Large intestine (tissue), 12 donors: ENCODE measurements around the gene DCHS2. TPM values are rescaled to one million over a fixed set of nuclear protein-coding genes. Genes with fewer than 3 reads are reported as not detected.

Experiments
- DNase-seq, 2 donors: peaks; one replicate each; pipeline versions ENCODE4 v3.0.0 to v3.0.0-alpha.2; 2013
- H3K27ac ChIP-seq: one replicate; pipeline ENCODE4 v1.5.1; 2013; ENCODE audit warnings: low read length
- H3K27me3 ChIP-seq: 2 replicates; pipeline ENCODE4 v1.6.1; 2013; ENCODE audit warnings: low read length; ENCODE audit not compliant: control insufficient read depth, insufficient read depth
- H3K36me3 ChIP-seq: 2 replicates; pipeline ENCODE4 v1.6.1; 2013; ENCODE audit warnings: low read length; ENCODE audit not compliant: control insufficient read depth, insufficient read depth
- H3K4me1 ChIP-seq: one replicate; pipeline ENCODE4 v1.6.1; 2013; ENCODE audit warnings: low read length; ENCODE audit not compliant: control insufficient read depth, insufficient read depth
- H3K4me3 ChIP-seq: one replicate; pipeline ENCODE4 v1.5.1; 2013; ENCODE audit warnings: low read length
- H3K9me3 ChIP-seq: one replicate; pipeline ENCODE4 v1.6.1; 2013; ENCODE audit warnings: mild to moderate bottlenecking, low read depth, low read length, moderate library complexity; ENCODE audit not compliant: control insufficient read depth
- WGBS: methylation state at CpG from one replicate; pipeline ENCODE4 v1.1.5; 2013; ENCODE audit warnings: low lambda C conversion rate; ENCODE audit not compliant: insufficient coverage; 5-methylcytosine and 5-hydroxymethylcytosine counted together
- long read RNA-seq, 11 donors: transcript quantifications; one replicate each; lab custom pipeline, GENCODE V29; 2026
- polyA plus RNA-seq: library from polyadenylated mRNA; unstranded; fragments of 120-200 nt; gene quantifications from one replicate; pipeline ENCODE4 v1.2.1, GENCODE V29; 2013

The DCHS2 gene
- polyA plus RNA-seq: 1.2 TPM
- long read RNA-seq, donor 1: 0 reads
- long read RNA-seq, donor 2: 0 reads
- long read RNA-seq, donor 3: 0 reads
- long read RNA-seq, donor 4: 0 reads
- long read RNA-seq, donor 5: 0 reads
- long read RNA-seq, donor 6: 0 reads
- long read RNA-seq, donor 7, partial matches to known transcripts: 0 of 1 reads
- long read RNA-seq, donor 7, other reads (novel, unspliced or antisense): 0 of 1 reads
- long read RNA-seq, donor 8: 0 reads
- long read RNA-seq, donor 9: 0 reads
- long read RNA-seq, donor 10: 0 reads
- long read RNA-seq, donor 11: 0 reads

- Histone ChIP-seq H3K36me3 (no peaks in the 10 kb centered on the region), H3K9me3 (peaks cover 15% of the 10 kb centered on the region), H3K4me1 (peaks cover 15% of the 10 kb centered on the region), H3K4me3 (peak within 1 kb of the TSS; percentile 37), H3K27me3 (peaks cover 75% of the 10 kb centered on the region), H3K27ac (no peak within 1 kb of the TSS)
- peak; percentile 80 to 89 for DNase-seq
- WGBS: no CpG with 5 or more reads among the region's 53 CpGs
These were observed at the start of gene DCHS2 for GRCh38 chr4:154491341-154492271. Gene DCHS2 (minus strand): TSS chr4:154491799. CDS start chr4:154491355, 444 bp downstream.

GRCh38 chr4:154534296-154534695 lies 42.7 kb upstream of the DCHS2 start:
- Histone ChIP-seq H3K36me3 (peaks cover 23% of the 10 kb centered on the region), H3K4me1 (no peaks in the 10 kb centered on the region), H3K27ac (no peak overlapping the region), H3K4me3 (no peak overlapping the region), H3K27me3 (no peaks in the 10 kb centered on the region), H3K9me3 (no peaks in the 10 kb centered on the region)
- no CpG with 5 or more reads among the region's 1 CpG for WGBS
- DNase-seq: no peak

- Histone ChIP-seq H3K27me3 (peaks cover 4% of the 10 kb centered on the region), H3K36me3 (no peaks in the 10 kb centered on the region), H3K4me1 (no peaks in the 10 kb centered on the region), H3K9me3 (no peaks in the 10 kb centered on the region), H3K4me3 (no peak overlapping the region), H3K27ac (no peak overlapping the region)
- WGBS: 74% methylated on average over 3 of the region's 4 CpGs
- DNase-seq: no peak
These were observed 38.3 kb upstream of the DCHS2 start for GRCh38 chr4:154529728-154530519.

- no peak for DNase-seq
- Histone ChIP-seq H3K4me3 (no peak overlapping the region), H3K9me3 (no peaks in the 10 kb centered on the region), H3K27ac (no peak overlapping the region), H3K4me1 (no peaks in the 10 kb centered on the region), H3K27me3 (peaks cover 4% of the 10 kb centered on the region), H3K36me3 (no peaks in the 10 kb centered on the region)
- 63% methylated on average over 2 of the region's 2 CpGs for WGBS
These were observed 37.3 kb upstream of the DCHS2 start for GRCh38 chr4:154528869-154529268.

- H3K9me3 ChIP-seq: no peaks in the 10 kb centered on the region
- H3K27me3 ChIP-seq: peaks cover 4% of the 10 kb centered on the region
- DNase-seq: no peak
- WGBS: no CpG with 5 or more reads among the region's 4 CpGs
- no peaks in the 10 kb centered on the region for H3K36me3 ChIP-seq
- H3K4me1 ChIP-seq: no peaks in the 10 kb centered on the region
- H3K4me3 ChIP-seq: no peak overlapping the region
- no peak overlapping the region for H3K27ac ChIP-seq
These were observed 35.7 kb upstream of the DCHS2 start for GRCh38 chr4:154527308-154527707.

GRCh38 chr4:154526151-154526550 lies 34.6 kb upstream of the DCHS2 start:
- H3K4me3 ChIP-seq: no peak overlapping the region
- 10% methylated on average over 2 of the region's 2 CpGs for WGBS

GRCh38 chr4:154521607-154522006 lies 30.0 kb upstream of the DCHS2 start:
- H3K27me3 ChIP-seq: peaks cover 11% of the 10 kb centered on the region
- H3K36me3 ChIP-seq: no peaks in the 10 kb centered on the region
- DNase-seq: no peak
- H3K27ac ChIP-seq: no peak overlapping the region
- H3K4me3 ChIP-seq: no peak overlapping the region
- no peaks in the 10 kb centered on the region for H3K9me3 ChIP-seq
- no peaks in the 10 kb centered on the region for H3K4me1 ChIP-seq

More at GRCh38 chr4:154526151-154526550, 34.6 kb upstream of the DCHS2 start:
- Histone ChIP-seq H3K9me3 (no peaks in the 10 kb centered on the region), H3K27me3 (peaks cover 4% of the 10 kb centered on the region), H3K4me1 (no peaks in the 10 kb centered on the region), H3K27ac (no peak overlapping the region), H3K36me3 (no peaks in the 10 kb centered on the region)
- DNase-seq: no peak

GRCh38 chr4:154519214-154519613 lies 27.6 kb upstream of the DCHS2 start:
- H3K4me3 ChIP-seq: no peak overlapping the region
- WGBS: 90% methylated on average over 2 of the region's 4 CpGs
- H3K4me1 ChIP-seq: no peaks in the 10 kb centered on the region
- H3K9me3 ChIP-seq: no peaks in the 10 kb centered on the region
- no peak overlapping the region for H3K27ac ChIP-seq
- DNase-seq: no peak
- H3K36me3 ChIP-seq: no peaks in the 10 kb centered on the region
- peaks cover 9% of the 10 kb centered on the region for H3K27me3 ChIP-seq

GRCh38 chr4:154517591-154517990 lies 26.0 kb upstream of the DCHS2 start:
- WGBS: 83% methylated on average over 1 of the region's 4 CpGs
- Histone ChIP-seq H3K36me3 (no peaks in the 10 kb centered on the region), H3K27me3 (peaks cover 16% of the 10 kb centered on the region), H3K4me3 (no peak overlapping the region), H3K4me1 (no peaks in the 10 kb centered on the region), H3K27ac (no peak overlapping the region), H3K9me3 (no peaks in the 10 kb centered on the region)
- no peak for DNase-seq
